Measurements from ENCODE around the gene ZSWIM1.

- no peak for TF ChIP-seq CTCF (IDR thresholded peaks at IDR 0.05)
- TF ChIP-seq EZH2 (IDR thresholded peaks at IDR 0.05; ENCODE audit: borderline replicate concordance, insufficient read depth, low read depth, low read length, poor library complexity, severe bottlenecking): no peak
These were observed 46.9 kb upstream of the ZSWIM1 start for GRCh38 chr20:45833883-45834796.
